ENCODE measurements around the gene ILDR1.

GRCh38 chr3:122023335-122023910 is 1.4 kb upstream of the ILDR1 start:
- TF ChIP-seq PATZ1 (CRISPR knock-in tag; IDR thresholded peaks at IDR 0.05; ENCODE audit: borderline replicate concordance) (no peak), ISL1 (CRISPR knock-in tag; IDR thresholded peaks at IDR 0.05) (no peak)
